H9 (cell line): ENCODE data around the gene GPR155. TPM values are rescaled to one million over a fixed set of nuclear protein-coding genes. Genes with fewer than 3 reads are reported as not detected.

Source experiments
- DNase-seq: peaks from one replicate; pipeline ENCODE4 v3.0.0-alpha.2; 2017
- H2AFZ ChIP-seq: one replicate; pipeline ENCODE4 v1.6.1; 2013; ENCODE audit warnings: mild to moderate bottlenecking, low read length, control low read depth, moderate library complexity
- H2AK5ac ChIP-seq: 2 replicates; pipeline ENCODE4 v1.6.1; 2013; ENCODE audit warnings: low read length, control low read depth, mixed read lengths; ENCODE audit not compliant: insufficient read length
- H2BK120ac ChIP-seq: one replicate; pipeline ENCODE4 v1.6.1; 2013; ENCODE audit warnings: low read depth, mild to moderate bottlenecking, low read length, control low read depth, inconsistent platforms; ENCODE audit not compliant: poor library complexity, severe bottlenecking
- H2BK12ac ChIP-seq: 2 replicates; pipeline ENCODE4 v1.6.1; 2013; ENCODE audit warnings: low read length, control low read depth, mixed read lengths, low read depth; ENCODE audit not compliant: insufficient read length
- H2BK15ac ChIP-seq: 2 replicates; pipeline ENCODE4 v1.6.1; 2013; ENCODE audit warnings: low read depth, low read length, control low read depth
- H2BK20ac ChIP-seq: one replicate; pipeline ENCODE4 v1.6.1; 2013; ENCODE audit warnings: low read depth, mild to moderate bottlenecking, low read length, control low read depth, inconsistent platforms; ENCODE audit not compliant: poor library complexity, severe bottlenecking
- H2BK5ac ChIP-seq: 2 replicates; pipeline ENCODE4 v1.6.1; 2013; ENCODE audit warnings: low read length, control low read depth, mixed read lengths; ENCODE audit not compliant: insufficient read length
- H3K14ac ChIP-seq: 2 replicates; pipeline ENCODE4 v1.6.1; 2013; ENCODE audit warnings: low read length, control low read depth; ENCODE audit not compliant: insufficient read depth
- H3K18ac ChIP-seq: 2 replicates; pipeline ENCODE4 v1.6.1; 2013; ENCODE audit warnings: low read depth, mild to moderate bottlenecking, mixed read lengths, low read length, control low read depth; ENCODE audit not compliant: insufficient read length
- H3K23ac ChIP-seq: 2 replicates; pipeline ENCODE4 v1.6.1; 2013; ENCODE audit warnings: low read length, control low read depth, mixed read lengths, low read depth; ENCODE audit not compliant: insufficient read length
- H3K23me2 ChIP-seq: 2 replicates; pipeline ENCODE4 v1.6.1; 2013; ENCODE audit warnings: low read depth, mild to moderate bottlenecking, mixed read lengths, low read length, control low read depth; ENCODE audit not compliant: insufficient read length, poor library complexity, severe bottlenecking
- H3K27ac ChIP-seq: 2 replicates; pipeline ENCODE4 v1.5.1; 2013; ENCODE audit warnings: low read length, control low read depth, mixed read lengths, low read depth; ENCODE audit not compliant: insufficient read length
- H3K27me3 ChIP-seq: 2 replicates; pipeline ENCODE4 v1.6.1; 2013; ENCODE audit warnings: low read length, control low read depth, inconsistent platforms; ENCODE audit not compliant: insufficient read depth
- H3K4ac ChIP-seq: 2 replicates; pipeline ENCODE4 v1.6.1; 2013; ENCODE audit warnings: low read depth, mild to moderate bottlenecking, control low read depth, inconsistent platforms, low read length, moderate library complexity
- H3K4me1 ChIP-seq: 2 replicates; pipeline ENCODE4 v1.6.1; 2013; ENCODE audit warnings: low read length, control low read depth, inconsistent platforms; ENCODE audit not compliant: insufficient read depth
- H3K4me2 ChIP-seq: 2 replicates; pipeline ENCODE4 v1.6.1; 2013; ENCODE audit warnings: low read length, control low read depth, mixed read lengths; ENCODE audit not compliant: insufficient read length, insufficient read depth
- H3K56ac ChIP-seq: 2 replicates; pipeline ENCODE4 v1.6.1; 2013; ENCODE audit warnings: low read depth, mild to moderate bottlenecking, mixed read lengths, low read length, control low read depth; ENCODE audit not compliant: insufficient read length
- H3K79me1 ChIP-seq: 2 replicates; pipeline ENCODE4 v1.6.1; 2013; ENCODE audit warnings: low read depth, mild to moderate bottlenecking, moderate library complexity, low read length, control low read depth, inconsistent platforms; ENCODE audit not compliant: insufficient read depth, poor library complexity, severe bottlenecking
- H3K79me2 ChIP-seq: 2 replicates; pipeline ENCODE4 v1.6.1; 2013; ENCODE audit warnings: low read length, control low read depth, inconsistent platforms; ENCODE audit not compliant: insufficient read depth
- H3K9ac ChIP-seq: 2 replicates; pipeline ENCODE4 v1.6.1; 2013; ENCODE audit warnings: low read length, control low read depth, mixed read lengths; ENCODE audit not compliant: insufficient read length; ENCODE audit errors: extremely low read depth
- H3K9me3 ChIP-seq: one replicate; pipeline ENCODE4 v1.6.1; 2013; ENCODE audit warnings: low read depth, low read length, inconsistent platforms; ENCODE audit not compliant: control insufficient read depth
- H3T11ph ChIP-seq: one replicate; pipeline ENCODE4 v1.6.1; 2013; ENCODE audit warnings: mild to moderate bottlenecking, low read length, control low read depth, inconsistent platforms
- H4K20me1 ChIP-seq: one replicate; pipeline ENCODE4 v1.6.1; 2013; ENCODE audit not compliant: control insufficient read depth, insufficient read length, insufficient read depth
- H4K5ac ChIP-seq: 2 replicates; pipeline ENCODE4 v1.6.1; 2013; ENCODE audit warnings: low read depth, mild to moderate bottlenecking, mixed read lengths, low read length, control low read depth; ENCODE audit not compliant: insufficient read length
- H4K8ac ChIP-seq: replicated peaks from 2 replicates; pipeline ENCODE4 v1.6.1; 2013; ENCODE audit warnings: low read length, control low read depth, mixed read lengths, low read depth; ENCODE audit not compliant: insufficient read length
- H4K91ac ChIP-seq: 2 replicates; pipeline ENCODE4 v1.6.1; 2013; ENCODE audit warnings: low read depth, mild to moderate bottlenecking, moderate library complexity, mixed read lengths, low read length, control low read depth; ENCODE audit not compliant: insufficient read length
- H3K27ac Mint-ChIP-seq, 3 experiments: 2 replicates in 2 of 3; 3 replicates in 1 of 3; pipeline ENCODE4 v1.8.0; 2020 to 2021; ENCODE audit warnings: mixed read lengths in 3 of 3, mild to moderate bottlenecking in 1 of 3, moderate library complexity in 1 of 3
- H3K27me3 Mint-ChIP-seq: 2 replicates; pipeline ENCODE4 v1.8.0; 2021; ENCODE audit warnings: low read depth, mild to moderate bottlenecking, moderate library complexity, mixed read lengths
- H3K36me3 Mint-ChIP-seq, 3 experiments: 2 replicates in 2 of 3; 3 replicates in 1 of 3; pipeline ENCODE4 v1.8.0; 2020 to 2021; ENCODE audit warnings: low read depth in 3 of 3, mixed read lengths in 3 of 3; ENCODE audit not compliant: insufficient read depth in 1 of 3
- H3K4me1 Mint-ChIP-seq, 2 experiments: 2 replicates each; pipeline ENCODE4 v1.8.0; 2020; ENCODE audit warnings: mixed read lengths in 2 of 2
- H3K4me3 Mint-ChIP-seq, 2 experiments: 2 replicates in 1 of 2; 3 replicates in 1 of 2; pipeline ENCODE4 v1.8.0; 2020 to 2021; ENCODE audit warnings: mild to moderate bottlenecking in 2 of 2, mixed read lengths in 2 of 2, moderate library complexity in 1 of 2
- H3K9me3 Mint-ChIP-seq, 2 experiments: 2 replicates in 1 of 2; 3 replicates in 1 of 2; pipeline ENCODE4 v1.8.0; 2020; ENCODE audit warnings: mild to moderate bottlenecking in 2 of 2, mixed read lengths in 2 of 2, moderate library complexity in 1 of 2
- WGBS: extraction: QIAGEN DNeasy Blood & Tissue Kit; methylation state at CpG from one replicate; pipeline ENCODE4 v1.1.7; 2013; ENCODE audit warnings: missing lambda C conversion rate, low lambda C conversion rate, mixed read lengths; ENCODE audit not compliant: insufficient read length; ENCODE audit errors: extremely low coverage; 5-methylcytosine and 5-hydroxymethylcytosine counted together
- total RNA-seq: library from RNA; stranded (reverse); gene quantifications from 2 replicates; pipeline ENCODE4 v1.2.1, GENCODE V29; 2021
- TF ChIP-seq, protein P1 (sequence below): fragments of 200-600 bp; sonication (generic); conservative IDR thresholded peaks from 3 replicates; pipeline ENCODE4 v1.8.0; 2021; ENCODE audit warnings: antibody characterized with exemption, mild to moderate bottlenecking

Gene GPR155
- total RNA-seq, 1 experiment from 2014 or later: 0.35 TPM

DNA sequence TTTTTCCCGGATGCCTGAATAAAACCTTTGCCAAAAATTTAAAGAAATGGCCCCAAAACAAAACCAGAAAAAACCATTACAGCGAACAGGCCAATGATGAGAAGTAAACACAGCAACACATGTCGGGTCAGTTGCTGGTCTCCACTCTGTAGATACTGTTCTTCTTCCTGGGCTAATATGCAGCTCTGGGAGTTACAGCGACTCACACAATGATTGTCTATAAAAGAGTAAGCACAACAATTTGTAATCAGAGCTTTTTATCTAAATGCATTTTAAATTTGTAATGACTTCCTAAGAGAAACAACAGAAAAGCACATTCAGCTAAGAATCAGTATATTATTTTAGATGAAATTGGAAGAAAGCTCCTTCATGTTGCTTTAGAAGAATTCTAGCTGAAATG lies 40.3 kb downstream of the GPR155 start:
- H2AFZ ChIP-seq: no peak overlapping the region
- no peak overlapping the region for H3K14ac ChIP-seq
- no peaks in the 10 kb centered on the region; the same call in 1 of the 2 replicates for H3K4me1 ChIP-seq
- H2BK15ac ChIP-seq: no peak overlapping the region
- no peak overlapping the region for H3K18ac ChIP-seq
- H3T11ph ChIP-seq: no peak overlapping the region
- H3K9me3 ChIP-seq: no peaks in the 10 kb centered on the region
- H4K8ac ChIP-seq: no peak overlapping the region
- H3K27ac Mint-ChIP-seq: no peak overlapping the region
- no peak overlapping the region for H3K56ac ChIP-seq
- no peak overlapping the region for H2BK12ac ChIP-seq
- no peaks in the 10 kb centered on the region for H3K27me3 ChIP-seq
- peaks cover 14 to 19% of the 10 kb centered on the region in 2 experiments for H3K4me1 Mint-ChIP-seq
- no peaks in the 10 kb centered on the region for H4K20me1 ChIP-seq
- H2AK5ac ChIP-seq: no peak overlapping the region
- H3K36me3 Mint-ChIP-seq: no peaks in the 10 kb centered on the region
- no peak overlapping the region for H4K5ac ChIP-seq
- no peak overlapping the region for H3K4me2 ChIP-seq
- no peak overlapping the region for H2BK120ac ChIP-seq
- no peak overlapping the region for H2BK5ac ChIP-seq
- no peak overlapping the region for H3K23ac ChIP-seq
- no peaks in the 10 kb centered on the region for H3K23me2 ChIP-seq
- H3K79me2 ChIP-seq: no peaks in the 10 kb centered on the region
- no peak overlapping the region for H3K4me3 Mint-ChIP-seq
- no peaks in the 10 kb centered on the region for H3K79me1 ChIP-seq
- TF ChIP-seq, protein P1, sequence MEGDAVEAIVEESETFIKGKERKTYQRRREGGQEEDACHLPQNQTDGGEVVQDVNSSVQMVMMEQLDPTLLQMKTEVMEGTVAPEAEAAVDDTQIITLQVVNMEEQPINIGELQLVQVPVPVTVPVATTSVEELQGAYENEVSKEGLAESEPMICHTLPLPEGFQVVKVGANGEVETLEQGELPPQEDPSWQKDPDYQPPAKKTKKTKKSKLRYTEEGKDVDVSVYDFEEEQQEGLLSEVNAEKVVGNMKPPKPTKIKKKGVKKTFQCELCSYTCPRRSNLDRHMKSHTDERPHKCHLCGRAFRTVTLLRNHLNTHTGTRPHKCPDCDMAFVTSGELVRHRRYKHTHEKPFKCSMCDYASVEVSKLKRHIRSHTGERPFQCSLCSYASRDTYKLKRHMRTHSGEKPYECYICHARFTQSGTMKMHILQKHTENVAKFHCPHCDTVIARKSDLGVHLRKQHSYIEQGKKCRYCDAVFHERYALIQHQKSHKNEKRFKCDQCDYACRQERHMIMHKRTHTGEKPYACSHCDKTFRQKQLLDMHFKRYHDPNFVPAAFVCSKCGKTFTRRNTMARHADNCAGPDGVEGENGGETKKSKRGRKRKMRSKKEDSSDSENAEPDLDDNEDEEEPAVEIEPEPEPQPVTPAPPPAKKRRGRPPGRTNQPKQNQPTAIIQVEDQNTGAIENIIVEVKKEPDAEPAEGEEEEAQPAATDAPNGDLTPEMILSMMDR: no peak
- H2BK20ac ChIP-seq: no peak overlapping the region
- H3K27ac ChIP-seq: no peak overlapping the region
- no peak overlapping the region for H4K91ac ChIP-seq
- H3K9me3 Mint-ChIP-seq: peaks cover 0 to 2% of the 10 kb centered on the region in 2 experiments; a peak in 1 of 5 replicates
- H3K27me3 Mint-ChIP-seq: no peaks in the 10 kb centered on the region
- H3K4ac ChIP-seq: no peak overlapping the region
- no peak for DNase-seq
- no peak overlapping the region for H3K9ac ChIP-seq
- no CpG with 5 or more reads among the region's 4 CpGs for WGBS
